IPS-20b (cell line): ENCODE measurements around the gene GAB3.

Experiments used
- H3K27ac ChIP-seq: one replicate; pipeline ENCODE4 v1.5.1; 2013; ENCODE audit warnings: low read length
- H3K27me3 ChIP-seq: 2 replicates; pipeline ENCODE4 v1.6.1; 2013; ENCODE audit warnings: mild to moderate bottlenecking, low read length, inconsistent platforms; ENCODE audit not compliant: insufficient read depth
- H3K36me3 ChIP-seq: 2 replicates; pipeline ENCODE4 v1.6.1; 2013; ENCODE audit warnings: low read depth, mild to moderate bottlenecking, inconsistent platforms, low read length, moderate library complexity; ENCODE audit not compliant: insufficient read depth
- H3K4me1 ChIP-seq: 2 replicates; pipeline ENCODE4 v1.6.1; 2013; ENCODE audit warnings: mild to moderate bottlenecking, control low read depth, inconsistent platforms, low read length, moderate library complexity; ENCODE audit not compliant: insufficient read depth
- H3K4me3 ChIP-seq: 2 replicates; pipeline ENCODE4 v1.5.1; 2013; ENCODE audit warnings: mild to moderate bottlenecking, low read length, inconsistent platforms
- H3K9ac ChIP-seq: 2 replicates; pipeline ENCODE4 v1.6.1; 2013; ENCODE audit warnings: low read depth, mild to moderate bottlenecking, inconsistent platforms, low read length, moderate library complexity
- H3K9me3 ChIP-seq: 2 replicates; pipeline ENCODE4 v1.6.1; 2013; ENCODE audit warnings: mild to moderate bottlenecking, low read depth, low read length, inconsistent platforms; ENCODE audit not compliant: insufficient read depth

GAB3 gene

DNA sequence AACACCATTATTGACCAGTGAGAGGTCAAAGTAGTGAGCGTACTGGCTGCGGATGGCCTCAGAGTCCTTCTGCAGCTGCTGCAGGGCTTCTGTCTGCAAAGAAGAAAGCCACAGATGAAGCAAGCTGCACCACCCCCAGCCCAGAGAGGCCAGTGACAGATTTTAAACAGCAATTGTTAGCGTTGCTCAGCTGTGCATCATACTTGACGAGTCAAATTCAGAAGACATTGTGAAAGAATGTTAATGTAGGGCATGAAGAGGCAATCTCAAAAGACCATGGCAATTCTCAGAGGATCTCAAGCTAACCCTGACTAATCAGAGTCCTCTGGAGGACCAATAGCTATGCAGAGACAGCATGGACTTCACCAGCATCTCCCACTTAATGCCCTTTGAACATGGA lies 28.4 kb upstream of the GAB3 start:
- no peak overlapping the region for H3K9ac ChIP-seq
- no peak overlapping the region for H3K4me3 ChIP-seq
- H3K4me1 ChIP-seq = no peaks in the 10 kb centered on the region
- H3K36me3 ChIP-seq = peaks cover 44% of the 10 kb centered on the region
- H3K27me3 ChIP-seq = no peaks in the 10 kb centered on the region
- H3K9me3 ChIP-seq = no peaks in the 10 kb centered on the region
- no peak overlapping the region for H3K27ac ChIP-seq

GRCh38 chrX:154776753-154777152 lies 25.9 kb upstream of the GAB3 start:
- no peak overlapping the region for H3K4me3 ChIP-seq

DNA sequence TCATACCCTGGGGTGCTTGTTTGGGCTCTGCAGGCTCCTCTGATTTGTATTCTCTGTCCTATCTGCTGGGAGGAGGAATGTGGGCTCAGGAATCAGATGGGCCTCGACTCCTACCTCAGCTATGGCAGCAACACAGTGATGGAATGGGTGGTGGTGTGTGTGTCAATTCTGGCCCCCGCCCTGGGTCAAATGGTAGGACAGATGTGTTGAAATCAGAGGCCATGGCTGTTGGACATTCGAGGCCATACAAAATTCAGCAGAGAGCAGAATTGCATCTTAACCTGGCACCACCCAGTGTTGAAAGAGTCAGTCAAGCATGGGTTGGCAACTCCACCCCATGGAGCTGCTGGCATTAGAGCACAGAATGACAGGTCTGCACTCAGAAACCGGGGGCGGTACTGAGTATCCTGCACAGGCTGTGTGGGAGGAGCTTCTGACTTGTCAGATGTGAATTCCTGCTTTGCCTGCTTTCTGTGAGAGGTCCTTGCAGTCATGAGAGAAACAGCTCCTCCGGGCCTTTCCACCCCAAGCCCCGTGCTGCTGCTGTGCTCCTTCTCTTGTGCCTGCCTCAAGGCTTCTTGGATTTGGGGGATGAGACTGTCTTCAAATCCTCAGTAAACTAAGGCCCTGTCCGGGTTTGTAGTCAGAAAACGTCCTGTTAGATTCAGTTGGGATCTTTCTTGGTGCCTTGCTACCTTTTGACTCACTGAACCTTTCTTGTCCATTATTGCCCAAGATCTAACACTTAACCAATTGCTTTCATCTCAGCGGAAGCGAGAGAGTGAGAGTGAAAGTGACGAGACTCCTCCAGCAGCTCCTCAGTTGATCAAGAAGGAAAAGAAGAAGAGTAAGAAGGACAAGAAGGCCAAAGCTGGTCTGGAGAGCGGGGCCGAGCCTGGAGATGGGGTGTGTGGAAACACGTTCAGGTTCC lies 24.8 kb upstream of the GAB3 start:
- H3K36me3 ChIP-seq = peaks cover 73% of the 10 kb centered on the region
- no peak overlapping the region for H3K27ac ChIP-seq
- no peak overlapping the region for H3K4me3 ChIP-seq
- H3K27me3 ChIP-seq = no peaks in the 10 kb centered on the region
- no peaks in the 10 kb centered on the region for H3K4me1 ChIP-seq
- H3K9ac ChIP-seq = no peak overlapping the region
- no peaks in the 10 kb centered on the region for H3K9me3 ChIP-seq

More at GRCh38 chrX:154776753-154777152, 25.9 kb upstream of the GAB3 start:
- Histone ChIP-seq H3K4me1 (no peaks in the 10 kb centered on the region), H3K36me3 (peaks cover 62% of the 10 kb centered on the region), H3K9me3 (no peaks in the 10 kb centered on the region), H3K27me3 (no peaks in the 10 kb centered on the region), H3K9ac (no peak overlapping the region), H3K27ac (no peak overlapping the region)

DNA sequence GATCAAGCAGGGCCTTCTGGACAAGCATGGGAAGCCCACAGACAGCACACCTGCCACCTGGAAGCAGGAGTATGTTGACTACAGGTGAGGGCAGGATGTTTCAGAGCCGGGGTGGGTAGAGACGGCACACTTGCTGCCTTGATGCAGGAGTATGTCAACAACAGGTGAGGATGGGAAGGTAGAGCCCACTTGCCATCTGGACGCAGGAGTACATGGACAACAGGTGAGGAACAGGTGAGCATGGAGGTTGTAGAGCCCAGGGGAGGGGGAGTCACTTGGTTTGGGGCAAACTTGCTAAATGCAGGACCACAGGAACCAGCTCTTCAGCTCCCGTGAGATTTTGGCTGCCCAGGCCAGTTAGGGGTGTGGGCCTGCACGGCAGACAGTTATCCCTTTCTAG lies 23.7 kb upstream of the GAB3 start:
- H3K9ac ChIP-seq = no peak overlapping the region
- H3K9me3 ChIP-seq = no peaks in the 10 kb centered on the region

DNA sequence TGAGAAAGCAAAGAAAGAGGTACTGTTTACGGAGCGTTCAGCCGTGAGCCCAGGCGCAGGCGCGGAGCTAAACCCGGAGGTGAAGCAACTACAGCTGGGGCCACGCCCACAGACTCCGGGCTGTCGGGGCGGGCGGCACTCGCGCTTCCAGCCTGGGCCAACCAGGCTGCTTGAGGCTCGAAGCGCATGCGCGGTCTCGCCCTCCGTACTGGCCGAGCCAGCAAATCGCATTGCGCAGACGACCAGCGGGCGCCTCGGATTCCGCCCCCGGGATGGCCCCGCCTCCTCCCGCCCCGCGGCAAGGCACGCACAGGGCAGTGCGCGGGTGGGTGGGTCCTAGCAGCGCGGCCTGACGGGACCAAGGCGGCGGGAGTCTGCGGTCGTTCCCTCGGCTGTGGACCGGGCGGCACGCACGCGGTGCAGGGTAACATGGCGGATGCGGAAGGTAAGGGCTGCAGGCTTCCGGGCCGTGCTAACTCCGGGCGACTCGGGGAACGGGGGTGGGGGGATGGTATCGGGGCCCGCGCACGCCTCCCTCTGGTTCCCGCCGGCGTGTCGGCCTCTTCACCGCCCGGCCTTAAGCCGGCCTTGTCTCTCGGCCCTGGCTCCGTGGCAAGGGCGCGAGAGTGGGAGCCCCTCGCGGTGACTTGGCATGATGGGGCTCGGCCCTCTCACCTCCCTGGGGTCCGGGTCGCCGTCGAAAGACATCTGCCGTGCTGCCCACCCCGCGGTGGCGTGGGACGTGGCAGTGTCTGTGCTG lies 11.8 kb upstream of the GAB3 start, which contains the start of gene DKC1:
TSS of gene DKC1 (plus strand) at position 328 of the 760 bp plus-strand sequence. CDS start at position 430, 102 bp downstream.
- H3K4me1 ChIP-seq = no peaks in the 10 kb centered on the region; the same call in 1 of the 2 replicates
- peak within 1 kb of the TSS; percentile 95 for H3K4me3 ChIP-seq
- H3K9me3 ChIP-seq = no peaks in the 10 kb centered on the region
- H3K27ac ChIP-seq = peak within 1 kb of the TSS; percentile 94
- no peaks in the 10 kb centered on the region for H3K27me3 ChIP-seq
- H3K36me3 ChIP-seq = peaks cover 33% of the 10 kb centered on the region
- peak within 1 kb of the TSS; percentile 91 for H3K9ac ChIP-seq

More for the DNA sequence above, 23.7 kb upstream of the GAB3 start:
- peaks cover 82% of the 10 kb centered on the region for H3K36me3 ChIP-seq
- H3K27me3 ChIP-seq = no peaks in the 10 kb centered on the region
- H3K4me3 ChIP-seq = no peak overlapping the region
- H3K27ac ChIP-seq = no peak overlapping the region
- H3K4me1 ChIP-seq = no peaks in the 10 kb centered on the region

DNA sequence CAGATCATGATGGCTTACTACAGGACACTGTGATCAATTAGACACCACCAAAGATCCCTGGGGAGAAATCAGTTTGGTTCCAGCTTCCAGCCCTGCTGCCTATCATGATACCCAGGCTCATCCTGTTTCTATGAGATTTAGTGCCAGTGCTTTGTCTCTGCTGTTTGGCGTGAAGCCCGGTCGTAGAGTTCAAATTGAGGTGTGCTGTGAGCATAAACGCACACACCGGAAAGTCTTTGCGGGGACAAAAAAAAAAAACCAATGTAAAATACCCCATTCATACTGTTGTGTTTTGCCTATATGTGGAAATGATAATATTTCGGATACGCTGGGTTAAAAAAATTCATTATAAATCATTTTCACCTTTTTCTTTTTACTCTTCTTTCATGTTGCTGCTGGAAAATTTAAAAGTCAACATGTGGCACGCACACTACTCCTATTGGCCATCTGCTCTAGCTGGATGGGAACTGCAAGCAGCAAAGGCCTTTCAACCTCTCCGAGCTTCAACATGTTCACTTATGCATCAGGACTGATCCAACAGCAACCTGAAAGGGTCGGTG lies 11.2 kb upstream of the GAB3 start:
- Histone ChIP-seq H3K4me3 (peak overlapping the region; percentile 95), H3K9ac (peak overlapping the region; percentile 88; the same call in 1 of the 2 replicates), H3K4me1 (no peaks in the 10 kb centered on the region; the same call in 1 of the 2 replicates), H3K9me3 (no peaks in the 10 kb centered on the region), H3K36me3 (peaks cover 26% of the 10 kb centered on the region), H3K27ac (peak overlapping the region; percentile 94), H3K27me3 (no peaks in the 10 kb centered on the region)

DNA sequence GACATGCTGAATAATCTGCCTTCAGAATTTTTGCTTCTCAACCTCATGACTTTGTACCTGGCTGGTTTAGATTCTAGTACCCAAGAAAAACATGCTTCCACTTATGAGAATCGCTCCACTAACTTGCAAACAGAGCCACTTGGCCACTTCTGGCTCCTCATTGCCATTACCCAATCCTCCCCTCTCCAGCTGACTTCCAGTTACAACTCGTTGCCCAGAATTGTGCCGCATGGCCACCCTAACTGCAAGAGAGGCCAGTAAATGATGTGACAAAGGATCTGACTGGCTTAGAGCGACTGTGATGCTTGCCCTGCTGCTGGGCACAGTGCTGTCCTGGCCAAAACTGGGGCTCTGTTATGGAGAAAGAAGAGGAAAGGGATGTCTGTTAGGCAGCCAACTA lies 7.8 kb upstream of the GAB3 start:
- H3K27me3 ChIP-seq = no peaks in the 10 kb centered on the region
- no peak overlapping the region for H3K4me3 ChIP-seq
- no peaks in the 10 kb centered on the region for H3K36me3 ChIP-seq
- H3K9me3 ChIP-seq = no peaks in the 10 kb centered on the region
- H3K4me1 ChIP-seq = no peaks in the 10 kb centered on the region; the same call in 1 of the 2 replicates
- no peak overlapping the region for H3K9ac ChIP-seq
- H3K27ac ChIP-seq = no peak overlapping the region

- Histone ChIP-seq H3K27me3 (peaks cover 48% of the 10 kb centered on the region), H3K27ac (no peak overlapping the region), H3K4me1 (no peaks in the 10 kb centered on the region), H3K9me3 (no peaks in the 10 kb centered on the region), H3K9ac (no peak overlapping the region), H3K36me3 (no peaks in the 10 kb centered on the region), H3K4me3 (no peak overlapping the region)
Measured at GRCh38 chrX:154751669-154752271, 893 bp upstream of the GAB3 start.

GRCh38 chrX:154751203-154751668 lies 359 bp upstream of the GAB3 start:
- no peaks in the 10 kb centered on the region for H3K4me1 ChIP-seq
- no peak overlapping the region for H3K27ac ChIP-seq
- H3K9ac ChIP-seq = no peak overlapping the region
- no peak overlapping the region for H3K4me3 ChIP-seq
- peaks cover 48% of the 10 kb centered on the region for H3K27me3 ChIP-seq
- H3K36me3 ChIP-seq = no peaks in the 10 kb centered on the region
- H3K9me3 ChIP-seq = no peaks in the 10 kb centered on the region

GRCh38 chrX:154749856-154750255 lies 1.0 kb downstream of the GAB3 start:
- Histone ChIP-seq H3K36me3 (no peaks in the 10 kb centered on the region), H3K4me3 (peak overlapping the region; percentile 56), H3K27me3 (peaks cover 48% of the 10 kb centered on the region), H3K4me1 (no peaks in the 10 kb centered on the region), H3K27ac (no peak overlapping the region), H3K9ac (no peak overlapping the region), H3K9me3 (no peaks in the 10 kb centered on the region)

GRCh38 chrX:154748712-154749339 lies 2.1 kb downstream of the GAB3 start:
- Histone ChIP-seq H3K27ac (no peak overlapping the region), H3K9me3 (no peaks in the 10 kb centered on the region), H3K27me3 (peaks cover 48% of the 10 kb centered on the region), H3K4me1 (no peaks in the 10 kb centered on the region), H3K36me3 (no peaks in the 10 kb centered on the region), H3K9ac (no peak overlapping the region), H3K4me3 (no peak overlapping the region)
